Body of pancreas (tissue), 4 donors: ENCODE measurements around the gene TMPO. TPM values are rescaled to one million over a fixed set of nuclear protein-coding genes. Genes with fewer than 3 reads are reported as not detected.

Experiments used
- ATAC-seq: fragments of 150-250 bp; one replicate; pipeline ENCODE4 v1.9.1; 2016
- DNase-seq, 4 donors: peaks; one replicate each; pipeline ENCODE4 v3.0.0-alpha.2; 2019
- H3K27ac ChIP-seq, 4 donors: fragments of 200-600 bp; sonication (generic); 1 replicate in 3 of 4; 2 replicates in 1 of 4; pipeline versions ENCODE4 v1.5.1 to v1.6.1; 2016 to 2019; ENCODE audit warnings: mild to moderate bottlenecking in 1 of 4, mixed read lengths in 1 of 4, moderate library complexity in 1 of 4
- H3K27me3 ChIP-seq, 2 donors: fragments of 200-600 bp; sonication (generic); one replicate each; pipeline ENCODE4 v1.6.0; 2016; ENCODE audit warnings: mild to moderate bottlenecking in 1 of 2
- H3K36me3 ChIP-seq, 2 donors: fragments of 200-600 bp; sonication (generic); replicated peaks in 1 of 2; 2 replicates each; pipeline ENCODE4 v1.5.1; 2016; ENCODE audit warnings: low read depth in 2 of 2; ENCODE audit not compliant: insufficient read depth in 1 of 2
- H3K4me1 ChIP-seq: fragments of 200-600 bp; sonication (generic); one replicate; pipeline ENCODE4 v1.6.0; 2016
- H3K4me3 ChIP-seq, 2 donors: fragments of 200-600 bp; sonication (generic); 1 replicate in 1 of 2; 2 replicates in 1 of 2; pipeline ENCODE4 v1.5.1; 2016 to 2019
- H3K9me3 ChIP-seq, 3 donors: fragments of 200-600 bp; sonication (generic); 1 replicate in 2 of 3; 2 replicates in 1 of 3; pipeline ENCODE4 v1.5.1; 2016
- CTCF ChIP-seq, 7 experiments: fragments of 450-650 bp in 4 of 7; fragments of 200-600 bp in 3 of 7; sonication (generic) in 3 of 7; IDR thresholded peaks; one replicate each; pipeline ENCODE4 v1.5.1; 2016 to 2019; ENCODE audit warnings: antibody characterized with exemption in 7 of 7
- POLR2A ChIP-seq, 3 donors: fragments of 450-650 bp; IDR thresholded peaks; one replicate each; pipeline ENCODE4 v1.6.1; 2016; ENCODE audit warnings: antibody characterized with exemption in 3 of 3, mild to moderate bottlenecking in 2 of 3
- WGBS, 2 donors: methylation state at CpG; one replicate each; pipeline ENCODE4 v1.1.5; 2017; 5-methylcytosine and 5-hydroxymethylcytosine counted together
- intact Hi-C: fragments of 100-400 bp; cut with DNase I; formaldehyde crosslinking; loops from one replicate; pipeline ENCODE4 v1.15.1; 2023
- total RNA-seq, 2 donors: library from RNA; depleted of rRNA; stranded (reverse); fragments of >200 nt; gene quantifications; one replicate each; pipeline ENCODE4 v1.1.0, GENCODE V29; 2016

The TMPO gene
- total RNA-seq, 2 donors from 2014 or later, result 84.7 to 94.9 TPM

GRCh38 chr12:98533723-98534251 lies 18.4 kb downstream of the TMPO start:
- DNase-seq (no peak), ATAC-seq (no peak)
- H3K27me3 ChIP-seq, result no peaks in the 10 kb centered on the region
- intact Hi-C loops, result no loop called here
- no peak overlapping the region for H3K4me3 ChIP-seq
- H3K27ac ChIP-seq, result no peak overlapping the region
- WGBS, 2 donors, result 88 to 90% methylated on average over 4 of the region's 4 CpGs
- no peaks in the 10 kb centered on the region for H3K4me1 ChIP-seq
- TF ChIP-seq POLR2A (IDR thresholded peaks at IDR 0.05), result no peak
- TF ChIP-seq CTCF (IDR thresholded peaks at IDR 0.05), result no peak
- no peaks in the 10 kb centered on the region for H3K9me3 ChIP-seq
- H3K36me3 ChIP-seq, result peaks cover 0 to 17% of the 10 kb centered on the region in 2 donors

- H3K4me3 ChIP-seq, result no peak overlapping the region
- H3K27ac ChIP-seq, result no peak overlapping the region
- H3K27me3 ChIP-seq, result no peaks in the 10 kb centered on the region
- TF ChIP-seq POLR2A (IDR thresholded peaks at IDR 0.05), result no peak
- TF ChIP-seq CTCF (IDR thresholded peaks at IDR 0.05), result no peak
- H3K4me1 ChIP-seq, result no peaks in the 10 kb centered on the region
- H3K9me3 ChIP-seq, result no peaks in the 10 kb centered on the region
- no peak for ATAC-seq
- intact Hi-C loops, result no loop called here
- 76 to 82% methylated on average over 4 of the region's 4 CpGs for WGBS, 2 donors
- H3K36me3 ChIP-seq, result peaks cover 7 to 17% of the 10 kb centered on the region in 2 donors
- no peak for DNase-seq
Measured at GRCh38 chr12:98538031-98538430, 22.6 kb downstream of the TMPO start.

DNA sequence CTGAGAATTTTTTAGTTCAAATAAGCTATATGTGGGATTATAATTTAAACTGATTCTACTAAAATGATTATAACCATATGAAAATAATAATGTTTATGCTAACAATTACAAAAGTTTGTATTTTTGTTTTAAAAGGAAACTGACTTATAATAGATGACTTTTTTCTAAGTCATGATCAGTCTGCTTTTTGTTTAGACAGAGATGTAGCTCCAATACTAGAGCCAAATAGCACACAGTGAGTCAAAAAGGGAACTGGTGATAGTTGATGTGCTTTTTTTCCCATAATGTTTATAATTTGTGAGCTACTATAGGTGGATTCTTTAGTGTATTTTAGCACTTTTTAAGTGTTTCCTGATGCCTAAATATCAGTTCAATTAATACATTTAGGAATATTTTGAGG lies 28.3 kb downstream of the TMPO start:
- Histone ChIP-seq H3K4me3 (no peak overlapping the region), H3K4me1 (no peaks in the 10 kb centered on the region), H3K9me3 (no peaks in the 10 kb centered on the region), H3K27ac (no peak overlapping the region), H3K36me3 (peaks cover 7 to 8% of the 10 kb centered on the region in 2 donors), H3K27me3 (no peaks in the 10 kb centered on the region)
- intact Hi-C loops, result no loop called here
- TF ChIP-seq CTCF (IDR thresholded peaks at IDR 0.05), result no peak
- no peak for TF ChIP-seq POLR2A (IDR thresholded peaks at IDR 0.05)
- no peak for DNase-seq
- ATAC-seq, result no peak

DNA sequence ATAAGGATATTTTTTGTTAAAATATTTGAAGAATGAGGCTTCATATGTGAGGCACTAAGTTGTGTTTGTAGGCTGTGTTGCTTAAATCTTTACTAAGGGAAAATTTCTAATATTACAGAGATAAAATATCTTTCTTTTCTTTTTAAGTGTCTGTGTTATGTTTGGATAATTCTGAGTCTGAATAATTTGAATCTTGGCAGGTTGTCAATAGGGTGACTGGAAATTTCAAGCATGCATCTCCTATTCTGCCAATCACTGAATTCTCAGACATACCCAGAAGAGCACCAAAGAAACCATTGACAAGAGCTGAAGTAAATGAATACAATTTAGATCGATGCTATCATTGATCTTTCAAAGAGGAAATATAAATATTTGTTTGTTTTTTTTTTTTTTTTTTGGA lies 29.4 kb downstream of the TMPO start:
- Histone ChIP-seq H3K27ac (no peak overlapping the region), H3K27me3 (no peaks in the 10 kb centered on the region), H3K4me1 (no peaks in the 10 kb centered on the region), H3K9me3 (no peaks in the 10 kb centered on the region), H3K4me3 (no peak overlapping the region), H3K36me3 (peaks cover 7 to 11% of the 10 kb centered on the region in 2 donors)
- DNase-seq (no peak), ATAC-seq (no peak)
- intact Hi-C loops, result no loop called here
- WGBS, 2 donors, result 62 to 68% methylated on average over 1 of the region's 1 CpG
- TF ChIP-seq CTCF (IDR thresholded peaks at IDR 0.05), result no peak
- TF ChIP-seq POLR2A (IDR thresholded peaks at IDR 0.05), result no peak

DNA sequence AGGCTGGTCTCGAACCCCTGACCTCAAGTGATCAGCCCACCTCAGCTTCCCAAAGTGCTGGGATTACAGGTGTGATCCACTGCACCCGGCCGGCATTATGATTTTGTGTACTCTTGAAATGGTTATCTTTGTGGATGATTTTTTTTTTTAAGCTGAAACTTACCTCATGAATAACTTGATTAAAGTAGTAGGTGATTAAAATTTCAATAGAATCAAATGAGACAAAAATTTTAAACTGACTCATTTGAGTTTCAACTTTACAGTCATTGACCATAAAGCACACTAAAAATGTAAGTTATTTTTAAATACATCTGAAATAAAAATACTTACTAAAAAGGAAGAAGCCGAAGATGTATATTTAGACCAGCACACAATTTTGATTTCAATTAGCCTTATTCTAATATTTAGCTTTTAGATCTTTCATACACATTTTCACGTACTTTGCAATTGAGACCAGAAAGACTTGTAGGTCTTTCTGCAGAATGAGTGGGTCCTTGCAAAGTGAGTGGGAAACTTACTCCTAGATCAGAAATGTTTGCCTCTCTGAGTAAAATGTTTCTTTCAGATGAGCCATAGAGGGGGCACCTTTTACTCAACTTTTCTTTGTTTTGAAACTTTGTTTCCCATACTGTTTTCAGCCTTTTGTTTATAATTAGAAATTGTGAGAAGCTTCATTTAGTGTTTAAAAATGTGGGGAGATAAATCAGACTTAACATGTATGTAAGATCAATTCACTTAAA lies 34.2 kb downstream of the TMPO start:
- no peak for TF ChIP-seq CTCF (IDR thresholded peaks at IDR 0.05)
- no peak for TF ChIP-seq POLR2A (IDR thresholded peaks at IDR 0.05)
- WGBS, 2 donors, result 74 to 83% methylated on average over 5 of the region's 5 CpGs
- Histone ChIP-seq H3K36me3 (peaks cover 0 to 15% of the 10 kb centered on the region in 2 donors), H3K4me3 (no peak overlapping the region), H3K4me1 (no peaks in the 10 kb centered on the region), H3K9me3 (no peaks in the 10 kb centered on the region), H3K27me3 (no peaks in the 10 kb centered on the region), H3K27ac (no peak overlapping the region)
- intact Hi-C loops, result no loop called here
- no peak for DNase-seq
- no peak for ATAC-seq
